Measurements from ENCODE around the gene SPATA31C1. TPM values are rescaled to one million over a fixed set of nuclear protein-coding genes. Genes with fewer than 3 reads are reported as not detected.

SPATA31C1 gene
- total RNA-seq, 1 experiment from 2014 or later: 0.15 TPM

DNA sequence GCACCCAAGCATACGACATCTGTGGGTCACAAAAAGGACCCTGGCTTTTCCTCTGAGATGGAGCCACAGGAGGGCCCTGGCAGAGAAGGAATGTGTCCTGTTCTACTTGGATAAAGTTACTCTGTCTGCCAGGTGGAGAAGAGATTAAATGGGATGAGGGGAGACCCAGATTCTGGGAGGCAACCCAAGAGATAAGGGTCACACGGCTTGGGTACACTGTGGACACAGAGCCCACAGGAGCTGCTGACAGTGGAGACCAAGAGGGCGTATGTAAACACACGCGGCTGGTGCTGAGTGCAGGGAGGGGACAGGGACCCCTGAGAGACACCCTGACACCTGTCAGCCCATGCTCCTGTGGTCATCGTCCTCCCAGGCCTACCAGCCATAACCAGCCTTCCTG, 50.4 kb downstream of the SPATA31C1 start:
- DNase-seq: no peak
- WGBS (ENCODE audit: extremely low coverage, insufficient read length, low lambda C conversion rate): no CpG with 5 or more reads among the region's 6 CpGs
- no peak overlapping the region for H3K9ac ChIP-seq (ENCODE audit: extremely low read depth, insufficient read length, low read length)
- no peak overlapping the region for H2BK20ac ChIP-seq (ENCODE audit: low read depth, low read length, poor library complexity, severe bottlenecking)
- Mint-ChIP-seq H3K27ac (no peak overlapping the region), H3K4me1 (no peaks in the 10 kb centered on the region), H3K27me3 (ENCODE audit: low read depth) (peaks cover 14% of the 10 kb centered on the region), H3K9me3 (no peaks in the 10 kb centered on the region), H3K36me3 (ENCODE audit: insufficient read depth in 1 of 3, low read depth in 3 of 3) (peaks cover 0 to 7% (median 0%) of the 10 kb centered on the region in 3 experiments; a peak in 2 of 7 replicates), H3K4me3 (no peak overlapping the region)
- H3K4me1 ChIP-seq (ENCODE audit: insufficient read depth, low read length): no peaks in the 10 kb centered on the region
- no peaks in the 10 kb centered on the region for H3K79me2 ChIP-seq (ENCODE audit: insufficient read depth, low read length)
- no peak overlapping the region for H2AK5ac ChIP-seq (ENCODE audit: insufficient read length, low read length)
- H4K8ac ChIP-seq (replicated peaks; ENCODE audit: insufficient read length, low read depth, low read length): no peak overlapping the region
- TF ChIP-seq, protein P1, sequence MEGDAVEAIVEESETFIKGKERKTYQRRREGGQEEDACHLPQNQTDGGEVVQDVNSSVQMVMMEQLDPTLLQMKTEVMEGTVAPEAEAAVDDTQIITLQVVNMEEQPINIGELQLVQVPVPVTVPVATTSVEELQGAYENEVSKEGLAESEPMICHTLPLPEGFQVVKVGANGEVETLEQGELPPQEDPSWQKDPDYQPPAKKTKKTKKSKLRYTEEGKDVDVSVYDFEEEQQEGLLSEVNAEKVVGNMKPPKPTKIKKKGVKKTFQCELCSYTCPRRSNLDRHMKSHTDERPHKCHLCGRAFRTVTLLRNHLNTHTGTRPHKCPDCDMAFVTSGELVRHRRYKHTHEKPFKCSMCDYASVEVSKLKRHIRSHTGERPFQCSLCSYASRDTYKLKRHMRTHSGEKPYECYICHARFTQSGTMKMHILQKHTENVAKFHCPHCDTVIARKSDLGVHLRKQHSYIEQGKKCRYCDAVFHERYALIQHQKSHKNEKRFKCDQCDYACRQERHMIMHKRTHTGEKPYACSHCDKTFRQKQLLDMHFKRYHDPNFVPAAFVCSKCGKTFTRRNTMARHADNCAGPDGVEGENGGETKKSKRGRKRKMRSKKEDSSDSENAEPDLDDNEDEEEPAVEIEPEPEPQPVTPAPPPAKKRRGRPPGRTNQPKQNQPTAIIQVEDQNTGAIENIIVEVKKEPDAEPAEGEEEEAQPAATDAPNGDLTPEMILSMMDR (conservative IDR thresholded peaks at IDR 0.05): no peak
- no peak overlapping the region for H3K4ac ChIP-seq (ENCODE audit: low read depth, low read length)
- H2BK12ac ChIP-seq (ENCODE audit: insufficient read length, low read depth, low read length): no peak overlapping the region
- H2BK15ac ChIP-seq (ENCODE audit: low read depth, low read length): no peak overlapping the region
- H3K14ac ChIP-seq (ENCODE audit: insufficient read depth, low read length): no peak overlapping the region
- no peak overlapping the region for H2AFZ ChIP-seq (ENCODE audit: low read length)
- no peaks in the 10 kb centered on the region for H3K23me2 ChIP-seq (ENCODE audit: insufficient read length, low read depth, low read length, poor library complexity, severe bottlenecking)
- no peaks in the 10 kb centered on the region for H3K27me3 ChIP-seq (ENCODE audit: insufficient read depth, low read length)
- no peaks in the 10 kb centered on the region for H4K20me1 ChIP-seq (ENCODE audit: control insufficient read depth, insufficient read depth, insufficient read length)
- H3K56ac ChIP-seq (ENCODE audit: insufficient read length, low read depth, low read length): no peak overlapping the region
- H4K91ac ChIP-seq (ENCODE audit: insufficient read length, low read depth, low read length): no peak overlapping the region
- no peak overlapping the region for H3K18ac ChIP-seq (ENCODE audit: insufficient read length, low read depth, low read length)
- no peak overlapping the region for H2BK120ac ChIP-seq (ENCODE audit: low read depth, low read length, poor library complexity, severe bottlenecking)
- H3K79me1 ChIP-seq (ENCODE audit: insufficient read depth, low read depth, low read length, poor library complexity, severe bottlenecking): no peaks in the 10 kb centered on the region
- H3K9me3 ChIP-seq (ENCODE audit: control insufficient read depth, low read depth, low read length): no peaks in the 10 kb centered on the region
- H3K27ac ChIP-seq (ENCODE audit: insufficient read length, low read depth, low read length): no peak overlapping the region
- no peak overlapping the region for H3K4me2 ChIP-seq (ENCODE audit: insufficient read depth, insufficient read length, low read length)
- no peak overlapping the region for H4K5ac ChIP-seq (ENCODE audit: insufficient read length, low read depth, low read length)
- H2BK5ac ChIP-seq (ENCODE audit: insufficient read length, low read length): no peak overlapping the region
- no peak overlapping the region for H3T11ph ChIP-seq (ENCODE audit: low read length)
- H3K23ac ChIP-seq (ENCODE audit: insufficient read length, low read depth, low read length): no peak overlapping the region

Data from H9 (cell line).